ENCODE data around the gene PRUNE2. TPM values are rescaled to one million over a fixed set of nuclear protein-coding genes. Genes with fewer than 3 reads are reported as not detected.

The PRUNE2 gene
- total RNA-seq, 1 donor, result 80.0 TPM

- Histone ChIP-seq H3K27me3 (ENCODE audit: insufficient read depth, low read length) (peaks cover 4% of the 10 kb centered on the region), H3K9me3 (ENCODE audit: low read depth, low read length) (no peaks in the 10 kb centered on the region), H4K20me1 (ENCODE audit: insufficient read depth, low read length) (no peaks in the 10 kb centered on the region), H3K4me3 (ENCODE audit: insufficient read depth, low read length) (no peak overlapping the region), H3K36me3 (ENCODE audit: insufficient read depth, low read length) (no peaks in the 10 kb centered on the region), H3K27ac (ENCODE audit: low read depth, low read length) (no peak overlapping the region), H3K79me2 (ENCODE audit: insufficient read depth, low read length) (no peaks in the 10 kb centered on the region), H3K4me1 (ENCODE audit: insufficient read depth, low read length) (peaks cover 3% of the 10 kb centered on the region), H3K4me2 (ENCODE audit: insufficient read depth, low read length) (no peak overlapping the region), H2AFZ (ENCODE audit: low read length) (no peak overlapping the region)
- TF ChIP-seq, protein P1, sequence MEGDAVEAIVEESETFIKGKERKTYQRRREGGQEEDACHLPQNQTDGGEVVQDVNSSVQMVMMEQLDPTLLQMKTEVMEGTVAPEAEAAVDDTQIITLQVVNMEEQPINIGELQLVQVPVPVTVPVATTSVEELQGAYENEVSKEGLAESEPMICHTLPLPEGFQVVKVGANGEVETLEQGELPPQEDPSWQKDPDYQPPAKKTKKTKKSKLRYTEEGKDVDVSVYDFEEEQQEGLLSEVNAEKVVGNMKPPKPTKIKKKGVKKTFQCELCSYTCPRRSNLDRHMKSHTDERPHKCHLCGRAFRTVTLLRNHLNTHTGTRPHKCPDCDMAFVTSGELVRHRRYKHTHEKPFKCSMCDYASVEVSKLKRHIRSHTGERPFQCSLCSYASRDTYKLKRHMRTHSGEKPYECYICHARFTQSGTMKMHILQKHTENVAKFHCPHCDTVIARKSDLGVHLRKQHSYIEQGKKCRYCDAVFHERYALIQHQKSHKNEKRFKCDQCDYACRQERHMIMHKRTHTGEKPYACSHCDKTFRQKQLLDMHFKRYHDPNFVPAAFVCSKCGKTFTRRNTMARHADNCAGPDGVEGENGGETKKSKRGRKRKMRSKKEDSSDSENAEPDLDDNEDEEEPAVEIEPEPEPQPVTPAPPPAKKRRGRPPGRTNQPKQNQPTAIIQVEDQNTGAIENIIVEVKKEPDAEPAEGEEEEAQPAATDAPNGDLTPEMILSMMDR (IDR thresholded peaks at IDR 0.05; ENCODE audit: extremely low read depth, low read depth, low read length), result no peak
- no peak for DNase-seq (ENCODE audit: insufficient read length, low spot score, missing footprints)
These were observed 14.0 kb downstream of the PRUNE2 start for GRCh38 chr9:76891874-76892273.

DNA sequence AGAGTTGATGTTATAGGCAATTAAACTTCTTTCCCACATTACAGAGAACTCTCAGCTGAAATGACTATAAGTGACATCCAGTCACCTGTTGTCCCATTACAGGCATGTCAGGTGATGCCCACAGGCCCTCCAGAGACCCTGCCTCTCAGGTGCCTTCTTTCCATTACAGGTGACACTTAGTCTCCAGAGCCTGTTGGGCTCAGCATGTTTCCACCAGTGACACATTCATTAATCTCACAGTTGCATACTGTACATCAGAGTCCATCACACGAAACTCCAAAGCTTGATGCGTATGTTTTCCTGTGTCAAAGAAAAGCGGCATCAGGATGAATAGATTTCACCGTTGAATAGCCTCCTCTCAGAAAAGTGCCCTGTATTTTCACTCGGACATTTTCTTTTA lies 14.6 kb downstream of the PRUNE2 start:
- Histone ChIP-seq H2AFZ (ENCODE audit: low read length) (no peak overlapping the region), H3K27ac (ENCODE audit: low read depth, low read length) (no peak overlapping the region), H3K4me2 (ENCODE audit: insufficient read depth, low read length) (no peak overlapping the region), H3K9me3 (ENCODE audit: low read depth, low read length) (no peaks in the 10 kb centered on the region), H3K4me1 (ENCODE audit: insufficient read depth, low read length) (peaks cover 3% of the 10 kb centered on the region), H4K20me1 (ENCODE audit: insufficient read depth, low read length) (no peaks in the 10 kb centered on the region), H3K36me3 (ENCODE audit: insufficient read depth, low read length) (no peaks in the 10 kb centered on the region), H3K27me3 (ENCODE audit: insufficient read depth, low read length) (peaks cover 4% of the 10 kb centered on the region), H3K79me2 (ENCODE audit: insufficient read depth, low read length) (no peaks in the 10 kb centered on the region), H3K4me3 (ENCODE audit: insufficient read depth, low read length) (no peak overlapping the region)
- TF ChIP-seq, protein P1 (IDR thresholded peaks at IDR 0.05; ENCODE audit: extremely low read depth, low read depth, low read length), result no peak
- DNase-seq (ENCODE audit: insufficient read length, low spot score, missing footprints), result no peak

DNA sequence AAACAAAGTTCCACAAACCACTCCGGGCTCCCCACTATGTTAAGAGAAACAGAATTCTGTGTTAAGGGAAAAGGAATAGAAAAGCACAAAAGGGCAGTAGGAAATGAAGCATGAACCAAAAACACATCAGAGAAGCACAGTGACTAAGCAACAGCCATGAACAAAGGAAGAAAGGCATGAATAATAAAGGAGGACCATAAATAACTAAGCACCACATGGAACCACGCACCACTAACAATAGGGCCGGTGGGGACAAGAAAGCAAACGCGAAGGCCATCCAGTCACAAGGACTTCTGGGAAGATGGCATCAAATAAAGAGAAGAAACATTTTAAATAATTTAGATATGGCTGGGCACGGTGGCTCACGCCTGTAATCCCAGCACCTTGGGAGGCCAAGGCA lies 18.0 kb downstream of the PRUNE2 start:
- peak overlapping the region; percentile 73 for H3K4me2 ChIP-seq (ENCODE audit: insufficient read depth, low read length)
- no peak overlapping the region for H3K27ac ChIP-seq (ENCODE audit: low read depth, low read length)
- H2AFZ ChIP-seq (ENCODE audit: low read length), result peak overlapping the region; percentile 58

DNA sequence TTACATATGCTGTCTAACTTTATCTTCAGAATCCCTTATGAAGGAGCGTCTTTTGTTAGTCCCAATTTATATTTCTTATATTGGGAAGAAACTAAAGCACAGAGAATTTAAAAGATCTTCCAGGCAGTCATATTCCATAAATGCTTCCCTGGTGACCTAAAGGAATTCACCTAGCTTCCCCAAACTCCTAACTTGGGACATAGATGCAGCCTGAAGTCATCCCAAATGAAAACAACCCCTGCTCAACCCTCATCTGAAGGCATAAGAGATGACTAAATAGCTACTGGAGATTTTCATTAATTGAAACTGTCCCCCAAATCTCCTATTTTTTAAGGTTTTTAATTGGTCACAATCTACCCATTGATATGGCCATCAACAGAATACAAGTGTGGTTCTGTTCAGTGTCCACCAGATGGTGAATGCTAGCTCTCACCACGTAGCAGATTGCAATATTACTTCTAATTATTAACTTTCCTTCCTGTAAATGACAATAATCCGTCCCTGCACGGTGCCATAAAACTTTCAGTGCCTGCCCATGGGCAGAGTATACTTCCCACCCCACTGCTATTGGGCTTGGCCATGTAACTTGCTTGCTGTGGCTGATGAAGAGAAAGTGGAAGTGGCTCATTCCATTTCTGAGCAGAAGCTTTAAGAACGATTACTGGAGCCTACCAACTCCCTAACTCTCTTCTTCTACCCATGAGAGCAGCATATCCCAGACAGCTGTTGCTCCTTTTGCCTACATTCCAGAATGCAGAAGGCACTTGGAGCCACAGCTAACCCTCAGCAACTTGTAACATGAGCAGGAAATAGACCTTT lies 18.7 kb downstream of the PRUNE2 start:
- Histone ChIP-seq H3K27ac (ENCODE audit: low read depth, low read length) (no peak overlapping the region), H3K36me3 (ENCODE audit: insufficient read depth, low read length) (no peaks in the 10 kb centered on the region), H3K4me3 (ENCODE audit: insufficient read depth, low read length) (peak overlapping the region; percentile 45), H3K9me3 (ENCODE audit: low read depth, low read length) (no peaks in the 10 kb centered on the region), H3K79me2 (ENCODE audit: insufficient read depth, low read length) (no peaks in the 10 kb centered on the region), H4K20me1 (ENCODE audit: insufficient read depth, low read length) (no peaks in the 10 kb centered on the region), H3K4me2 (ENCODE audit: insufficient read depth, low read length) (peak overlapping the region; percentile 73), H3K4me1 (ENCODE audit: insufficient read depth, low read length) (peaks cover 3% of the 10 kb centered on the region), H3K27me3 (ENCODE audit: insufficient read depth, low read length) (peaks cover 4% of the 10 kb centered on the region), H2AFZ (ENCODE audit: low read length) (peak overlapping the region; percentile 58)
- DNase-seq (ENCODE audit: insufficient read length, low spot score, missing footprints), result peak; percentile 41
- TF ChIP-seq, protein P1 (IDR thresholded peaks at IDR 0.05; ENCODE audit: extremely low read depth, low read depth, low read length), result peak; percentile 21

More for the DNA sequence above, 18.0 kb downstream of the PRUNE2 start:
- H3K4me3 ChIP-seq (ENCODE audit: insufficient read depth, low read length), result peak overlapping the region; percentile 45
- TF ChIP-seq, protein P1 (IDR thresholded peaks at IDR 0.05; ENCODE audit: extremely low read depth, low read depth, low read length), result no peak
- H3K4me1 ChIP-seq (ENCODE audit: insufficient read depth, low read length), result peaks cover 3% of the 10 kb centered on the region
- peaks cover 4% of the 10 kb centered on the region for H3K27me3 ChIP-seq (ENCODE audit: insufficient read depth, low read length)
- DNase-seq (ENCODE audit: insufficient read length, low spot score, missing footprints), result no peak
- no peaks in the 10 kb centered on the region for H4K20me1 ChIP-seq (ENCODE audit: insufficient read depth, low read length)
- H3K36me3 ChIP-seq (ENCODE audit: insufficient read depth, low read length), result no peaks in the 10 kb centered on the region
- H3K9me3 ChIP-seq (ENCODE audit: low read depth, low read length), result no peaks in the 10 kb centered on the region
- no peaks in the 10 kb centered on the region for H3K79me2 ChIP-seq (ENCODE audit: insufficient read depth, low read length)

Data from osteoblast (primary cell).